Measurements from ENCODE around the gene ZMYM2. TPM values are rescaled to one million over a fixed set of nuclear protein-coding genes. Genes with fewer than 3 reads are reported as not detected.

Gene ZMYM2
- total and polyA plus RNA-seq, 2 experiments from 2014 or later: 87.9 to 159 TPM

GRCh38 chr13:20099319-20099718 is 140.8 kb downstream of the ZMYM2 start:
- peak overlapping the region; percentile 61; the same call in 1 of the 2 replicates for H3K27ac Mint-ChIP-seq
- Histone ChIP-seq H3K36me3 (ENCODE audit: insufficient read depth) (no peaks in the 10 kb centered on the region), H3K4me2 (peak overlapping the region; percentile 49; the same call in 1 of the 2 replicates), H4K20me1 (replicated peaks; ENCODE audit: insufficient read depth) (no peaks in the 10 kb centered on the region), H3K9me2 (ENCODE audit: insufficient read depth) (no peaks in the 10 kb centered on the region), H3K4me1 (ENCODE audit: insufficient read depth) (peaks cover 15% of the 10 kb centered on the region), H2AFZ (peak overlapping the region; percentile 81), H3K27me3 (ENCODE audit: insufficient read depth) (no peaks in the 10 kb centered on the region), H3K79me2 (replicated peaks; ENCODE audit: insufficient read depth) (no peaks in the 10 kb centered on the region), H3K4me3 (no peak overlapping the region), H3K27ac (ENCODE audit: low read depth) (no peak overlapping the region), H3F3A (replicated peaks; ENCODE audit: low read depth) (no peaks in the 10 kb centered on the region)
- TF ChIP-seq JUNB (IDR thresholded peaks at IDR 0.05; ENCODE audit: unreplicated experiment) (no peak), EZH2phosphoT487 (IDR thresholded peaks at IDR 0.05; ENCODE audit: unreplicated experiment) (no peak), CREB1 (CRISPR knock-in tag; IDR thresholded peaks at IDR 0.05; ENCODE audit: low read depth) (no peak), ZNF331 (CRISPR knock-in tag; IDR thresholded peaks at IDR 0.05; ENCODE audit: low read depth) (no peak), ZNF114 (CRISPR knock-in tag; IDR thresholded peaks at IDR 0.05) (no peak), EZH2 (IDR thresholded peaks at IDR 0.05; ENCODE audit: low read depth, unreplicated experiment) (no peak), POLR2AphosphoS5 (IDR thresholded peaks at IDR 0.05; ENCODE audit: low read depth) (no peak), NANOG (IDR thresholded peaks at IDR 0.05; ENCODE audit: borderline replicate concordance) (no peak), REST (IDR thresholded peaks at IDR 0.05; ENCODE audit: unreplicated experiment) (no peak), STAT1 (IDR thresholded peaks at IDR 0.05; ENCODE audit: unreplicated experiment) (no peak), ETS1 (IDR thresholded peaks at IDR 0.05) (no peak), CTCF (conservative IDR thresholded peaks at IDR 0.05; ENCODE audit: low read depth in 2 of 2) (no peak), ZNF462 (CRISPR knock-in tag; IDR thresholded peaks at IDR 0.05) (no peak)
- ATAC-seq (peak; percentile 98), DNase-seq (ENCODE audit: low spot score) (peak; percentile 86)
- H3K4me1 Mint-ChIP-seq: peaks cover 27% of the 10 kb centered on the region
- peak overlapping the region; percentile 57 for H3K4me3 Mint-ChIP-seq
- H3K27me3 Mint-ChIP-seq (ENCODE audit: insufficient read depth, low read depth, poor library complexity): peaks cover 2% of the 10 kb centered on the region
- no peaks in the 10 kb centered on the region for H3K9me3 Mint-ChIP-seq
- H3K36me3 Mint-ChIP-seq (ENCODE audit: low read depth): no peaks in the 10 kb centered on the region

Data from GM23338 (cell line).